Panc1 (cell line): ENCODE measurements around the gene ERGIC2. TPM values are rescaled to one million over a fixed set of nuclear protein-coding genes. Genes with fewer than 3 reads are reported as not detected.
A peak's percentile ranks its signal among the peaks of the same experiment; 100 is the strongest.

ENCODE experiments used
- ATAC-seq: fragments of 200-7000 bp; cut with Tn5 transposase; 2 replicates; pipeline ENCODE4 v1.9.1; 2020; ENCODE audit warnings: mild to moderate bottlenecking, moderate library complexity
- BruUV-seq: library from RNA; stranded (reverse); fragments of 400-500 nt; replicated peaks from 2 replicates; lab custom pipeline; 2021; lab: Mats Ljungman, UMichigan
- CTCF ChIA-PET: fragments of 300-600 bp; sonication (Branson Sonifier 250); formaldehyde crosslinking; loops from one replicate; lab custom pipeline; 2022; ENCODE audit warnings: antibody characterized with exemption; lab: Charles Lee
- POLR2A ChIA-PET: fragments of 300-600 bp; sonication (Branson Sonifier 250); formaldehyde crosslinking; loops from one replicate; lab custom pipeline; 2022; ENCODE audit warnings: antibody characterized with exemption; lab: Charles Lee
- DNase-seq: peaks from one replicate; pipeline ENCODE4 v3.0.0-alpha.2; 2010; ENCODE audit warnings: low read depth, low spot score
- H3K27ac ChIP-seq: 2 replicates; pipeline ENCODE4 v1.5.1; 2011; ENCODE audit warnings: mild to moderate bottlenecking, low read length, inconsistent platforms
- H3K27me3 ChIP-seq: fragments of 200-500 bp; sonication (Bioruptor generic); 2 replicates; pipeline ENCODE4 v1.6.0; 2014; ENCODE audit warnings: low read length, inconsistent platforms; ENCODE audit not compliant: control insufficient read depth, insufficient read depth
- H3K36me3 ChIP-seq: fragments of 200-500 bp; sonication (Bioruptor generic); 2 replicates; pipeline ENCODE4 v1.5.1; 2014; ENCODE audit warnings: inconsistent platforms, mild to moderate bottlenecking, low read length, moderate library complexity; ENCODE audit not compliant: control insufficient read depth, insufficient read depth
- H3K4me1 ChIP-seq: 2 replicates; pipeline ENCODE4 v1.5.1; 2011; ENCODE audit warnings: inconsistent platforms, mild to moderate bottlenecking, low read length, moderate library complexity; ENCODE audit not compliant: control insufficient read depth, insufficient read depth
- H3K4me3 ChIP-seq, 2 experiments: 2 replicates each; pipeline ENCODE4 v1.5.1; 2011 to 2012; ENCODE audit warnings: low read depth in 2 of 2, low read length in 2 of 2, mild to moderate bottlenecking in 2 of 2, inconsistent platforms in 1 of 2, moderate library complexity in 1 of 2
- H3K9me3 ChIP-seq: fragments of 200-500 bp; sonication (Bioruptor generic); 2 replicates; pipeline ENCODE4 v1.5.1; 2014; ENCODE audit warnings: low read depth, mild to moderate bottlenecking, inconsistent platforms, low read length, moderate library complexity; ENCODE audit not compliant: control insufficient read depth, insufficient read depth
- CTCF ChIP-seq: fragments of 450-650 bp; IDR thresholded peaks from 2 replicates; pipeline ENCODE4 v1.5.1; 2017; ENCODE audit warnings: mild to moderate bottlenecking
- POLR2AphosphoS5 ChIP-seq: IDR thresholded peaks from 2 replicates; pipeline ENCODE4 v1.6.1; 2012; ENCODE audit warnings: mild to moderate bottlenecking, low read depth, low read length, moderate library complexity
- SIN3A ChIP-seq: IDR thresholded peaks from 2 replicates; pipeline ENCODE4 v1.6.1; 2012; ENCODE audit warnings: low read depth, mild to moderate bottlenecking, low read length, moderate library complexity, borderline replicate concordance; ENCODE audit not compliant: insufficient read depth
- TCF7L2 ChIP-seq: IDR thresholded peaks from 2 replicates; pipeline ENCODE4 v1.6.1; 2011; ENCODE audit warnings: mild to moderate bottlenecking, low read depth, low read length, inconsistent platforms
- in situ Hi-C: cut with HindIII; loops from 2 replicates; pipeline ENCODE4 v1.10.0; 2016; ENCODE audit warnings: low sequenced_read_pairs, low pct_unique_long_range_greater_than_20kb
- intact Hi-C: fragments of 100-400 bp; cut with micrococcal nuclease; formaldehyde crosslinking; loops from one replicate; pipeline ENCODE4 v1.10.0; 2022; ENCODE audit not compliant: unreplicated experiment
- total RNA-seq: library from RNA; stranded (reverse); gene quantifications from one replicate; pipeline ENCODE4 v1.2.1, GENCODE V29; 2021; ENCODE audit not compliant: unreplicated experiment
- TF ChIP-seq, protein P1 (sequence below), 2 experiments: IDR thresholded peaks; 2 replicates each; pipeline ENCODE4 v1.6.1; 2011 to 2012; ENCODE audit warnings: low read depth in 2 of 2, control low read depth in 1 of 2, low read length in 1 of 2, mild to moderate bottlenecking in 1 of 2, moderate library complexity in 1 of 2; ENCODE audit not compliant: insufficient read depth in 1 of 2

Gene ERGIC2
- total RNA-seq, 1 experiment from 2014 or later: 90.2 TPM

DNA sequence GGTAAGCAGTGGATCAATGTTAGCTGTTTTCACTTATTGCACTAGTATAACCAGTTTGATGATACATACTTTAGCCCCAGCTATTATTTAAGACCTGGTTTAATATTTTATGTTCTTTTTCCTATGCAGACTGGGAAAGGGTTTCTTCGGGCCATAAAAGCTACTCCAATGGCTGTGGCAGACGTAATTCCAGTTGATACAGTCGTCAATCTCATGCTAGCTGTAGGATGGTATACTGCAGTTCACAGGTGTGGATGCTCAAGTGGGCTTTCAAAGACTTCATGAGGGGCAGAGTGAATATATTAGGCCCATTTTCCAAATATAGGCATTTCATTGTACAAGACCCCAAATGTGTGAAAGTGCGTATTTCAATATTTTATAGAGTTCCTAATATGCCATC lies 70.1 kb downstream of the ERGIC2 start:
- POLR2A ChIA-PET: no interaction called here
- no peak for DNase-seq

DNA sequence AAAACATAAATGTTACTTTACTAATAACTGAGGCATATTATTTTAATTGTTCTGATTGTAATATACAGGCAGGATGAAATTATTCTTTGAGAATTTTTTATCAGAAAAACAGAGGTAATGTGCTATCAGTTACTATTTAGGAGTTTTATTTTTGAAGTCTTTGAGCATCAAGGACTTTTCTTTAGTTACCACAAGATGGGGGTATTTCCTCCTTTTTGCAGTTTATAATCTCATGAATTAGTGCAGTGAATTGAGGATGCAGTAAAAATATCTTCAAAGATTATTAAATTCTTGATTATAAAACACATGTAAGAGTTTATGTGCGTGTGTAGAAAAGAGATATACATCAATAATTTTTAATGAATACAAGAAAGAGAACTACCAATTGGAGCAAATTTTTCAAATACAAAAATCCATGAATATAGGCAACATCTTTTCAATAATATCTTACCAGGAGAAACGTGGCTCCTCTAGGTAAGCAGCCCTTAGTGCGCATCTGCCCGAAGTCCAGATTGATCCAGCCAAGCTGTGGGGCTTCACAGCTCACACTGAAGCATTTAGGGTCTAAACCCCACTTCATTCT lies 71.6 kb downstream of the ERGIC2 start:
- in situ Hi-C loops (no loop called here), intact Hi-C loops (loop anchor here (5.0 kb wide), 1 partner anchor 208 kb away; no protein-coding TSS in a partner anchor)
- POLR2A ChIA-PET: no interaction called here
- CTCF ChIA-PET: no interaction called here
- Histone ChIP-seq H3K4me3 (no peak overlapping the region), H3K4me1 (no peaks in the 10 kb centered on the region), H3K9me3 (no peaks in the 10 kb centered on the region), H3K27ac (no peak overlapping the region), H3K27me3 (no peaks in the 10 kb centered on the region), H3K36me3 (no peaks in the 10 kb centered on the region)
- TF ChIP-seq POLR2AphosphoS5 (no peak), SIN3A (no peak), CTCF (peak; percentile 57), TCF7L2 (no peak)
- TF ChIP-seq, protein P1, sequence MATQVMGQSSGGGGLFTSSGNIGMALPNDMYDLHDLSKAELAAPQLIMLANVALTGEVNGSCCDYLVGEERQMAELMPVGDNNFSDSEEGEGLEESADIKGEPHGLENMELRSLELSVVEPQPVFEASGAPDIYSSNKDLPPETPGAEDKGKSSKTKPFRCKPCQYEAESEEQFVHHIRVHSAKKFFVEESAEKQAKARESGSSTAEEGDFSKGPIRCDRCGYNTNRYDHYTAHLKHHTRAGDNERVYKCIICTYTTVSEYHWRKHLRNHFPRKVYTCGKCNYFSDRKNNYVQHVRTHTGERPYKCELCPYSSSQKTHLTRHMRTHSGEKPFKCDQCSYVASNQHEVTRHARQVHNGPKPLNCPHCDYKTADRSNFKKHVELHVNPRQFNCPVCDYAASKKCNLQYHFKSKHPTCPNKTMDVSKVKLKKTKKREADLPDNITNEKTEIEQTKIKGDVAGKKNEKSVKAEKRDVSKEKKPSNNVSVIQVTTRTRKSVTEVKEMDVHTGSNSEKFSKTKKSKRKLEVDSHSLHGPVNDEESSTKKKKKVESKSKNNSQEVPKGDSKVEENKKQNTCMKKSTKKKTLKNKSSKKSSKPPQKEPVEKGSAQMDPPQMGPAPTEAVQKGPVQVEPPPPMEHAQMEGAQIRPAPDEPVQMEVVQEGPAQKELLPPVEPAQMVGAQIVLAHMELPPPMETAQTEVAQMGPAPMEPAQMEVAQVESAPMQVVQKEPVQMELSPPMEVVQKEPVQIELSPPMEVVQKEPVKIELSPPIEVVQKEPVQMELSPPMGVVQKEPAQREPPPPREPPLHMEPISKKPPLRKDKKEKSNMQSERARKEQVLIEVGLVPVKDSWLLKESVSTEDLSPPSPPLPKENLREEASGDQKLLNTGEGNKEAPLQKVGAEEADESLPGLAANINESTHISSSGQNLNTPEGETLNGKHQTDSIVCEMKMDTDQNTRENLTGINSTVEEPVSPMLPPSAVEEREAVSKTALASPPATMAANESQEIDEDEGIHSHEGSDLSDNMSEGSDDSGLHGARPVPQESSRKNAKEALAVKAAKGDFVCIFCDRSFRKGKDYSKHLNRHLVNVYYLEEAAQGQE (IDR thresholded peaks at IDR 0.05; ENCODE audit: insufficient read depth in 1 of 2, low read depth in 2 of 2, low read length in 1 of 2): no peak
- DNase-seq (no peak), ATAC-seq (no peak)
- no TSS peak for BruUV-seq

More for the DNA sequence above, 70.1 kb downstream of the ERGIC2 start:
- no peaks in the 10 kb centered on the region for H3K27me3 ChIP-seq
- intact Hi-C loops (no loop called here), in situ Hi-C loops (no loop called here)
- no TSS peak for BruUV-seq
- no peaks in the 10 kb centered on the region for H3K4me1 ChIP-seq
- H3K27ac ChIP-seq: no peak overlapping the region
- no peak overlapping the region for H3K4me3 ChIP-seq
- TF ChIP-seq POLR2AphosphoS5 (no peak), SIN3A (no peak), CTCF (no peak), TCF7L2 (no peak)
- H3K9me3 ChIP-seq: no peaks in the 10 kb centered on the region
- H3K36me3 ChIP-seq: no peaks in the 10 kb centered on the region
- ATAC-seq: no peak
- CTCF ChIA-PET: no interaction called here
